HG03095 (cell line): ENCODE data around the gene PTBP1.

Source experiments
- ATAC-seq: cut with Tn5 transposase; IDR thresholded peaks from one replicate; pipeline ENCODE4 v1.9.1; 2021; ENCODE audit warnings: moderate library complexity; ENCODE audit not compliant: unreplicated experiment

PTBP1 gene

GRCh38 chr19:795691-796581 is 1.3 kb upstream of the PTBP1 start:
- no peak for ATAC-seq

DNA sequence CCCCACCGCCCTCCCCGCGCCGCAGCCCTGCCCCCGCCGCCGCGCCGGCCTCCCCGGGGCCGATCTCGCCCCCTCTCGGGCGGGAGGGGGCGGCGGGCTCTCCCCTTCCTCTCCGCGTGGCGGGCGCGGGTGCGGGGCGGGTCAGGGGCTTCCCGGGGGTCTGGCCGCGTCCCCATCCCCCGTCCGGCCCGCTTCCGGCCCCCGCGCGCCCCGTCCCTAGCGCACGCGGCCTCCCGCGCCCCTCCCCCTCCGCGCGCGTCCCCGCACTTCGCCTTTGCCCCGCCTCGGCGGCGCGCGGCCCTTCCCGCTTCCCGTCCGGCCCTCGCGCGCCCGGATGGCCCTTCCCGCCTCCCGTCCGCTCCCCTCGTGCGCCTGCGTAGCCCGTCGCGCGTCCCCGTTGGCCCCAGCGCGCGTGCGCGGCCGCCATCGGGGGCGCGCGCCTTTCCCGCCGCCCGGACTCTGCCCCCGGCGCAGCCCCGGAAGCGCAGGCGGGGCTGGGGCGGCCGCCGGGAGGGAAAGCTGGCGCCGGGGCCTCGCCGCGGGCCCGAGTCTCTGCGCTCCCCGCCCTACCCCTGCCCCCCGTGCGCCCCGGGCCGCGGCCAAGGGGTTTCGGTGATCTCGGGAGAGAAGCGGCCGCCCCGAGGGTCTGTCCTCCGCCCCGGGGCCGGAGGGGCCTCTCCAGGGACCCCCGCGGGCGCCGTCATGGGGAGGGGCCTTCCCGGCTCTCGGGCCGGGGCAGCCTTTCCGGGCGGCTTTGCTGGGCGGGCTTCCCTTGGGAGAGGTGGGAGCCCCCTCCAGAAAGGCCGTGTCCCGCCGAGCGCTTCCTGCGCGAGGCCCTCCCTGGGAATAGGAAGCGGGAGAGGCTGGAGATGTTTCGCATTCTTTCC is 519 bp downstream of the PTBP1 start:
- ATAC-seq, result peak; percentile 28

- ATAC-seq, result no peak
These were observed 1.3 kb downstream of the PTBP1 start for GRCh38 chr19:798415-799075.

GRCh38 chr19:799076-799881 is 2.0 kb downstream of the PTBP1 start:
- no peak for ATAC-seq

DNA sequence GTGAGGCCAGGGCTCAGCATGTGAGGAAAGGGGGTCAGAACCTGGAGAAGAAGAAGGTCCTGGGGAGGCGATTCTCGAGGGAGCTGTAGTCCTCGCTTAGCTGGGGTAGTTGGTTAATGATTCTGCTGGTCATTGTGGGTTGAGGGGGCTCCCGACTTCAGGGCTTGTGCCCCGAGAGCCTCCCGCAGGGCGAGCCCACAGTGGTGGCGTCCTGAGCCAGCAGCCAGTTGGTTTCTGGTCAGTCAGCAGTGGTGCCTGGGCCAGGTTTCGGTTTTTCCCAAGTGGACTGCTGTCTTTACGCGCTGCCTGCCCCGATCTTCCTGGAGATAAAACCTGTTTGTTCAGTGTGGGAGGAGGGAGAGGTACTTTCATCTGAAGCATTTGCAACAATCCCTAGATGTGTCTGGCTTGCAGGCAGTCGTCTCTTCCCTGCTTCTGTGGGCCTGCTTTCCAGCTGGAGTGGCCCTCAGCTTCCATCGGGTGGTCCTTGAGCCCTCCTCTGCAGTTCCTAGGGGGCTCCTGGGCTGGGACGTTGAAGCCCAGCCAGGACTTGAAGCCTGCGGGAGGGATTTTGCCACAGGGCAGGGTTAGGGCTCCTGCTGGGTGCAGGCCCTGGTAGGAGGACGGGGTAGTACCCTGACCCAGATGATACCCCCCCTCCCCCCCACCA is 3.2 kb downstream of the PTBP1 start:
- no peak for ATAC-seq

GRCh38 chr19:801030-801860 is 4.0 kb downstream of the PTBP1 start:
- no peak for ATAC-seq

DNA sequence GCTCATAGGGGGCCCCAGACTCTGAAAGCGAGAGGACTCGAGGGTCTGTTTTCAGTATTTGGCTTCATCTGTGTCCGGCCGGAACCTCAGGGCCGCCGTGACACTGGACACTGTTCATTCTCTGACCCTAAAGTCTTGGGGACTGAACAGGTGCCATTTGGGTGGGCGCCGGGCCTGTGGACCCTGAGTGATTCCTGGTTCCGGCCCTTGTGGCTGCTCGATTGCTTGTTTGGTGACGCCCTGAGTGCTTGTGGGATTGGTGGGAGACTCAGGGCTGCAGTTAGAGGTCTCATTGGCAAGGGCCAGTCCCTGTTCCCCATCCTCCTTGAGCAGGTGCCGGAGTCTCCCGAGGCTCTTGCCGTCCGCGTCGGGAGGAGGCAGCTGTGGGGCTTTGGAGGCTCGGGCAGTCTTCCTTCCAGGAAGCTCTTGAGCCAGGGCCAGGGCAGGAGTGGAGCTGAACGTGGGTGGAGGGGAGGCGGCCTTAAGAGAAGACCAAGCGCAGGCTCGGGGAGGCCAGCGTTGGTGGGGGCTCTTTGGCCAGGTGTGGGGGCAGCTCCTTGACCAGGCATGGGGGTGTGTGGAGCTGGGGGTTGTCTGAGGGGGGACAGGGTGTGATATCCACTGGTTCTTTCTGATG is 4.7 kb downstream of the PTBP1 start:
- ATAC-seq, result no peak

DNA sequence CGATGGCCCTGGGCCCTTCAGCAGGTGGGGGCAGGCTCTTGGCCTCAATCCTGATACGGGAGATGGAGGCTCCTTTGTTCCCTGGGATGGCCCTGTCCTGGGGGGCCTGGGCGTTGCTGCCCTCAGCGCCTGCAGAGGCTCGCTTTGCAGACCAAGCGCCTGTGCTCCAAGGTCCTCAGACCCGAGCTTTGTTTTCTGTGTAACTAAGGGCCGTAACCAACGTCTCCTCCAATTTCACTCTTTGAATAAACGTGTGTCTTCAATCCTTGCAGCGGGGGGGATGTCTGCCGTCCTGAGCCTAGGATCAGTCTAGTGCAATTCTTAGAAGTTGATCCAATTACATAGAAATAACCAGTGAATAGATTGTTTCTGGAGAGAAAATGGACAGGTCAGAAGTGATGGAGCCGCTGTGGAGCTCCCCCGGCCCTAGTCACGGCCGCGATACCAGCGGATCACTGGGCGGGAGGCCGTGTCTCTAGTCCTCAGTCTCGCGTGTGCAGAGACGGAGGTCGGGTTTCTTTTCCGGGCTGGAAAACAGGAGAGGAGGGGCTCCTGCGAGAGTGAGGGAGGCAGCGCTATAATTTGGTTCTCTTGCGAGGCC is 5.3 kb downstream of the PTBP1 start:
- no peak for ATAC-seq

GRCh38 chr19:803099-803561 is 5.9 kb downstream of the PTBP1 start:
- ATAC-seq, result no peak

DNA sequence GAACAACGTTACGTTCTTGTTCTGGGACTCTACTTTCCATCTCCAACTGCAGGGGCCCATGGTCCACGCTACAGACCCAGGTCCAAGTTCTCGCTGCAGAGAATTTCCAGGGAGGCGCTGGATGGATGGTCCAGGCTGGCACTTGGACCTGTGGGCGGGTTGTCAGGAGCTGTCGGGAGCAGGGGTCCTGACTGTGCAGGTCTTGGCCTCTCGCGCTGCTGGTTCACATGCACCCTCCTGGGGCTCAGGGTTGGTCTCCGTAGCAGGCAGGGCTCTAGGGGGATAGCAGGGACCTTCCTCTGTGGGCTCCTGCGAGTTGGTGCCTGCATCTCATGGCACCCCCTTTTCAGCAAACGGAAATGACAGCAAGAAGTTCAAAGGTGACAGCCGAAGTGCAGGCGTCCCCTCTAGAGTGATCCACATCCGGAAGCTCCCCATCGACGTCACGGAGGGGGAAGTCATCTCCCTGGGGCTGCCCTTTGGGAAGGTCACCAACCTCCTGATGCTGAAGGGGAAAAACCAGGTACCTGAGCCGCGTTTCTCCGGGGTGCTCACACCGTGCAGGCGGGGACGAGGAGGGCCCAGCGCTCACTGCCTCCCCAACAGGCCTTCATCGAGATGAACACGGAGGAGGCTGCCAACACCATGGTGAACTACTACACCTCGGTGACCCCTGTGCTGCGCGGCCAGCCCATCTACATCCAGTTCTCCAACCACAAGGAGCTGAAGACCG is 6.6 kb downstream of the PTBP1 start:
- ATAC-seq, result no peak

- ATAC-seq, result no peak
These were observed 7.3 kb downstream of the PTBP1 start for GRCh38 chr19:804419-805165.

DNA sequence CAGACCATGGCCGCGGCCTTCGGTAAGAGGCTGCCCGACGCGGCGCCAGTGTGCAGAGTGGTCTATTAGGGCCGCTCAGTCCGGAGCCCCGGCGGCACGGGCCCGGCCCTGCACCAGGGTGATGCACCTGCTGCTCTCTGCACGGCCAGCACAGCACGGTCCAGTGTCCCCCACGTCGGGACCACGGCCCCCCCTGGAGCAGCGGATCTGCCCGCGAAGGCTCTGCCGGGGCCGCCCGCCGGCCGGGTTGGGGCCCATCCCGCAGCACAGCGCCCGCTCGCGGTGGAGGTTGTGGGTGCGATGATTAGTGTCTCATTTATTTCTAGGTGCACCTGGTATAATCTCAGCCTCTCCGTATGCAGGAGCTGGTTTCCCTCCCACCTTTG is 7.9 kb downstream of the PTBP1 start:
- ATAC-seq, result no peak

- no peak for ATAC-seq
These were observed 8.6 kb downstream of the PTBP1 start for GRCh38 chr19:805600-806550.

DNA sequence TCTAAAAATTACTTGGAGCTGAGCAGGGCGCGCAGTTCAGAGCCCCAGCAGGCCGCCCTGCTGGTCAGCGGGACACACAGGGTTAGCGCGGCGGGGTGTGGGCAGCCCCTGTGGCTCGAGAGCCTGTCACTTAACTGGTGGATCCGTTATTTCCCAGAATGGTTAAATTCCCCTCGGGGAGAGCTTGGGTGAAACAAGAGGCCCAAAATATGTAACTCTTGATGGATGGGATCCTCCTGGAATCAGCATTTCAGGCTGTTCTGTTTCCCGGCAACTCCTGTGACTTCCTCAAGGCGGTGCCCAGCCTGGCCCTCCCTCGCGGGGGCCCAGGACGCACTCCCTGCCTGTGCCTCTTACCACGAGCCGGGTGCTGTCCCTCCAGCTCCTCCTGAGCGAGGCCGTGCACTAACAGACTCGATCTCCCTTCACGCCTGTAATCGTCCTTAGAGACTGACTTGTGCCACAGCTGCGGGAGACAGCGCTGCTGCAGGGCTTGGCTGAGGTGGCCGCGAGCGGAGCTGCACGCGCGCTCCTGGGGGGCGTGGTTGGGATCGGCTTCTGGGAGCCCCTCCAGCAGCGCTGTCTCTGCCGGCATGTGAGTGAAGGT is 9.7 kb downstream of the PTBP1 start:
- ATAC-seq, result no peak
